IPS-NIHi7 (cell line): Measurements from ENCODE around the gene TOR2A.

Experiments
- DNase-seq: peaks from one replicate; pipeline ENCODE4 v3.0.0; 2012; ENCODE audit warnings: mixed read lengths; ENCODE audit errors: extremely low spot score

The TOR2A gene

DNA sequence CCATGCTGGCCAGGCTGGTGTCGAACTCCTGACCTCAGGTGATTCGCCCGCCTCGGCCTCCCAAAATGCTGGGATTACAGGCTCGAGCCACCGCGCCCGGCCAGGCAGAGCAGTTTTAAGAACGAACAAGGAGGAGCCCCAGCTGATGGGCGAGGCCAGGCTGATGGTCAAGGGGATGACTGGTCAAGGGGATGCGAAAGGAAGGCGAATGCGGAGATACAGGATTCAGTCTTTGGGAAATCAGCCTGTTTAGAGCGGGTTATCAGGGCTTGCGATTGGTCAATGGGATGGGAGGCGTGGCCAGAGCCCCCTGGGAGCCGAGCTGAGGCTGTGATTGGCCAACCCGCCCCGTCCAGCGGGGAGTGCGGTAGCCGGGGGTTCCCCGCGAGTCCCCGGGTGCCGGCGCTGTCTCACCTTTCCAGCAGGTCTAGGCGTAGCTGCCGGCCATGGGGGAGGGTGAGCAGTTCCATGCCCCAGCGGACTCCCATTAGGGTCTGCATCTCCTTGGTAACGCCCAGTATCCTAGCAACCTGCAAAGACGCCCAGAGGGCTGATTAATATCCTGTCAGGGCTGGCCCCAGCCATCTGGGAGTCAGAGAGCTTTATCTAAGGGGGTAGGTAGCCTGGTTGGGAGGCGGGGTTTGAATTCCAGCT lies 7.5 kb upstream of the TOR2A start:
- DNase-seq = peak; percentile 98

GRCh38 chr9:127741831-127742434 lies 6.8 kb upstream of the TOR2A start:
- peak; percentile 91 for DNase-seq

- no peak for DNase-seq
Measured at GRCh38 chr9:127739614-127740330, 4.7 kb upstream of the TOR2A start.

DNA sequence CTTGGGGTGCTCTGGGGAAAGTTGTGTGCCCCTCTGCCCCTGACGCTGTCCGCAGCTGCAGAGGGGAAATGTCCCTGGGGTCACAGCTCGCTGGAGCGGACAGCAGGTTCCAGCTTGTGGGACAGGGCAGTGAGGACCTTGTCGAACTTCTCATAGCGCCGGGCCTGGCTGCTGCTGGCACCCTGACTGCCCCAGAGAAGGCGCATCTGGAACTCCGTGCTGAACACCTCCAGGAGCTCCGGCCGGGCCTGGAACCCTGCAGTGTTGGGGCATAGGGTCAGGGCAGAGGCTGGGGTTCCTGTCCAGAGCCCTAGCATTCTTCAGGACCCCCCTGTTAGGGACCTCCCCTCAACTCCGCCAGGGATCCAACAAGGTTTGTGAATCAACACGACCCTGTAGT lies 3.6 kb upstream of the TOR2A start:
- no peak for DNase-seq

DNA sequence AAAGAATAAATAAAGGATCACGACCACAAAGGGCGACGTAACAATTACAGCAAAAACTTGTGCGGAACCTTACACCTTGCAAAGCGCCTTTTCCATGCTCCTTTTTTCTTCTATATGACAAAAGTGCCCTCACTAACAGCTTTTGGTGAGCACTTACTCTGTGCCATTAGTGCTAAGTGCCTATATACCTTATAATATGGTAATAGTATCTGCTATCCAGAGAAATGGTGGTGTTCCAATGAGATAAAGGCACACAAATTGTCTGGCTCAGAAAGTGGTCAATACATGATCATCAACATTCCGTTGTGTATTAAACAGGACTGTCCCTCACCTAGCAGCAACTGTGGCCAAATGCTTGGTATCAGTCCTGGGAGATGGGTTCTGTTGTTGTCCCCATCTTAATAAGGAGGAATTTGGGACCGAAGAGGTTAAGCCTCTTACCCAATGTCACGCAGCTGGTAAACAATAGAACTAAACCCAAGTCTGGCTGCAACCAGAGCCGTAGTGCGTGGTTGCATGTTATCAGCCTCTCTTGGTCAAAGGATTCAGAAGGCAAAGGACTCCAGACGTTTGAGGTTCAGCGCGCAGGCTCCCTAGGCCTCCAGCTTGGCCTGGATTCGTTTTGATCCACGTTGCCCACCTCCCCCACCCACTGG lies 564 bp upstream of the TOR2A start:
- DNase-seq = no peak

DNA sequence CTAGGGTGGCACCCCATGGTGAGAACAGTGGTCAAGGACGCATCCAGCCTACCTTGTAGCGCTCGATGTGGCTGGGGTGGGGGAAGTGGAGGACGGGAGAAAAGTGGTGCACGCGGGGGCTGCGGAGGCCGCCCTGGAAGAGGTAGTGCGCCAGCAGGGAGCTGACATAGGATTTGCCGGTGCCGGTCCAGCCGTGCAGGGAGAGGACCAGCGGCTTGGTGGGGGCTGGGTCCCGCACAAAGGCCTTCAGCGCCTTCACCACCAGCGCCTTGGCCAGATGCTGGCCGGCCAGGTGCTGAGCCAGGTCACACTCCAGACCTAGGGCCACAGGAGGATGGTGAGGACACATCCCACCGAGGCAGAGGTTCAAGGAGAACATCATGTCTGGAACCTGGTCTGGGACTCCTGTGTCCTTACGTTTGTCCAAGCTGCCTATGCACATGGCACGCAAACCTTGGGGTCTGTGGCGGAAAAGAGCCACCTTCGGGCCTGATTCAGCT lies 797 bp downstream of the TOR2A start:
- no peak for DNase-seq

DNA sequence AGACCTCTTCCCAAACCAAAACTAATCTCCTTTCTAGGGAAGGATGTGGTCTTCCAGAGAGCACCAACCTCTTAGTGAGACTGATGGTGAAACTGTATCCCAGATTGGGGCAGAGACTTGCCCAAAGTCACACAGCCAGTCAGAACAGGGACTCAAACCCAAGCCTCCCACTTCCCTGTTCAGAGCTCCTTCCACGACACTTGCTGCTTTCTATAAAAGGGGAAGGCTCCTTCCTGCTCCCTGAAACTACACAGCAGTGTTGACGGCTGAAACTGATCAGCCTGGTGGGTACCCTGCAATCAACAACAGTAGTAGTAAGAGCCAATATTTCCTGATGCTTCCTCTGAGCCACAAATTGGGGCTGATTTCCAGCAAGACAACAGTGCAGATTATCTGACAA lies 1.5 kb downstream of the TOR2A start:
- no peak for DNase-seq

DNA sequence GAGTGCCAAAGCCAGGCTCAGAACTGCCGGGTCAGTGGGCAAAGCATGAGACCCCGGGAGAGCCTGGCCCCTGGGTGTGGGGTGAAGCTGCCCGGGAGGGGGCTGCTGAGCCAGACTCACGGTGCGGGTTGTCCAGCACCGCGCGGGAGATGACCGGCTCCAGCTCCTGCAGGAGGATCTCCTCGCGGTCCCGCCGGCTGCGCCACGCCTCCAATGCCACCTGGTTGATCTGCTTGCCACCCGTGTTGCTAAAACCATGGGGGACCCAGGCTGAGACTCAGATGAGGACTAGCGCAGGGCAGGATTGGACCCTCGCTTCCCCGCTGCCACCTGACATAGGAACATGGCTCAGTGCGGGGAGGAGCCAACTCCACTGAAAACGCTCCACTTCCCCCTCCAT lies 2.6 kb downstream of the TOR2A start:
- DNase-seq = no peak

GRCh38 chr9:127731938-127732337 lies 3.2 kb downstream of the TOR2A start:
- no peak for DNase-seq

DNA sequence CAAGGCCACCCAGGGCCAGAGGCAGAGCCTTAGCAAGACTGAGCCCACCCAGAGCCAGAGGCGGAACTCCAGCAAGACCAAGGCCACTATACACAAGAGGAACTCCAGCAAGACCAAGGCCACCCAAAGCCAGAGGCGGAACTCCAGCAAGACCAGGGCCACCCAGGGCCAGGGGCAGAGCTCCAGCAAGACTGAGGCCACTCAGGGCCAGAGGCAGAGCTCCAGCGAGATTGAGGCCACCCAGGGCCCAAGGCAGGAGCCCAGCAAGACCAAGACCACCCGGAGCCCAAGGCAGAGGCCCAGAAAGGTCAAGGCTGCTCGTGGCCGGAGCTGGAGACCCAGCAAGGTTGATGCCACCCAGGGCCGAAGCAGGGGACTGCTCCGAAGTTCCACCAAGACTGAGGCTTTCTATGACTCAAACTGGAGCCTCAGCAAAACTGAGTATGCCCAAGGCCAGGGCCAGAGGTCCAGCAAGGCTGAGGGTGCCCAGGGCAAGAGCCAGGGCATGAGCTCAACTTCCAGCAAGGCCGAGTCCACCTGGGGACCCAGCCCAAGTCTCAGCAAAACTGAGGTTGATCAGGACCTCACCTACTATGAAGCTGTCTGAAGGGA lies 4.2 kb downstream of the TOR2A start:
- no peak for DNase-seq

DNA sequence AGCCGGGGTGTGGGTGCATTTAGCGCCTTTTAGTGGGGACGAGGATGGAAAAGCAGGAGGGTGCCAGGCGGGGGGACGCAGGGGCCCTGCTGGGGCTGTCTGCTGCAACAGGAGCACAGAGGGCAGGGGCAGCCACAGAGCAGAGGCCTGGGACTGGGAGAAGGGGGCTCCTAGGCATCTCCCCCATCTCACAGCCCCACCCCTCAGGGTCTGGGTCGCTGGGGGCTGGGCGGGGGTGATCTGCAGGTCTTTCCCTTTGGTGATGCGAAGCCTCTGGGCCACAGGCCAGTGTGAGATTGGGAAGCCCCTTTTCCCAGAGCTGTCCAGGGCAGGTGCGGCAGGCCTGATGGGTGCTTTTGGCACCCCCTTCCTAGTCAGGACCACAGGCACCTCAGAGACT lies 4.8 kb downstream of the TOR2A start:
- DNase-seq = no peak

DNA sequence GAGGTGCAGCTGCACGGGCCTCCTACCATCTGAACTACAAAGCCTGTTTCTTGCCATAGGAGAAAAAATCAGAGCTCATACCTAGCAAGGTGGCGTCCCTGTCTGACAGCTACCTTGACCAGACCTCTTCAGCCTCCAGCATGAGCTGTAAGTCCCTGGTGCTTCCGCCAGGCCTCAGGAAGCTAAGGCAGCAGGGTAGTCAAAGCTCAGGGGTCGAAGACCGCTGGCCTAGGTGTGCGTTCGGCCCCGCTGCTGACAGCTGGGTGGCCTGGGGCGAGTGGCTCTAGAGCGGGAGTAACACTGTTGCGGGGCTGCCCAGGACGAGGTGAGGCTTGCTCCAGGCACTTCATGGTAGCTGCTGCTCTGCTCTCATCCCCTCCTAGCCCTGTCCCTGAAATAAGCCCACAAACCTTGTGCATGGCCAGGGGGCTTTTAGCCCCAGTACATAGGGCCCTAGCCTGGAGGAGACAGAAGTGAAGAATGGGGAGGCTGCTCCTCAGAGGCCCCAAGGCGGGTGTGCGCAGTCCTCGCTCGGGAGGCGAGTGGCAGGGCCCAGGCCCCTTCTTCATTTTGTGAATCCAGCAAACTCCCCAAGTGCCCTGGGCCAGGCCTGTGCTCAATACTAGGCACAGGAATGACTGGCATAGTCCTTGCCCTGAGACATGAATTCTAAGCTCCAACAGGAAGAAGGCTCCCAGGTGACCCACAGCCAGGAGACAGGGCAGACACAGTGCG lies 5.4 kb downstream of the TOR2A start:
- DNase-seq = no peak

DNA sequence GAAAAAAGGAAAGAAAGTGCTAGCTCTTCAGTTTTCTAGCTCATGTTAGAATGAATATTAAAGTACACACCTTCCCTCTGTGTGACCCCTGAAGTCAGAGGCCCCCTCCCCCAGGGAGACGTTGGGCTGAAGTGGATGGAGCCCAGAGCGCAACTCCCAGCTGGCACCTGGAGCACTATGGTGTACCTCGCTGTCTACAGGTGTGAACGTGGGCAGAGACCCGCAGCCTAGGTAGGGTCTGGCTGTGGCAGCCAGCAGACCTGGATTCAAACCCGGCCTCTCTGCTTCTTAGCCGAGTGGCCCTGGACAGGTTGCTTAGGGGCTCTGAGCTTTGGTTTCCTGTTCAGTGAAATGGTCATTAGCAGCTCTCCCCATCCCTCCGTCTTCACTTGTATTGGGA lies 6.3 kb downstream of the TOR2A start:
- no peak for DNase-seq

DNA sequence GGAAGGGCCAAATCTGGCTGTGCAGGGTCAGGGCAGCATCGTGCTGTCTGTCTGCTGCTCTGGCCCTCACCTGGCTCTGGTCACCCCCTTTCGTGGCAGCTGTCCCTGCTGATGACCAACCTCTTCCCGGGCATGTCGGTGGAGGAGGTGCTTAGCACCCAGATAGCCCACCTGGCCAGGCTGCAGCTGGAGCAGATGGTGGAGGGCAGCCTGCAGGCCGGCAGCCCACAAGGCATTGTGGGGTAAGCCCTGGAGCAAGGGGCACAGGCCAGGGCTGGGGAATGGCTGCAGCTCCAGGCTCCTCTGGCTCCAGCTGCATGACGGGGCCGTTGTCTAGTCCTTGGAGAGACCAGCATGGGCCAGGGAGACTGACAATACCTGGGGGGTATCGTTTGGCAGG lies 8.2 kb downstream of the TOR2A start:
- DNase-seq = no peak

DNA sequence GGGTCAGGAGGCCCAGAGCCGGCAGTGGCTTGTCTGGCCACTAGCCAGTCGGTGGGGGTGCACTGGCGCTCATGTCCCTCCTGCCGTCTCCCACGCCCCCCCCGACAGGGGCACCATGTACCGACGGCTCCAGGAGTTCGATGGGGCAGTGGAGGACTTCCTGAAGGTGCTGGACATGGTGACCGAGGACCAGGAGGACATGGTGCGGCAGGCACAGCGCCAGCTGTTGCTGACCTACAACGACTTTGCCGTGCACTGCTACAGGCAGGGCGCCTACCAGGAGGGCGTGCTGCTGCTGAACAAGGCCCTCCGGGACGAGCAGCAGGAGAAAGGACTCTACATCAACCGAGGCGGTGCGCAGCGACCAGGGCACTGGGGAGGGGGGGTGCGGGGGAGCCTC lies 11.1 kb downstream of the TOR2A start:
- no peak for DNase-seq

DNA sequence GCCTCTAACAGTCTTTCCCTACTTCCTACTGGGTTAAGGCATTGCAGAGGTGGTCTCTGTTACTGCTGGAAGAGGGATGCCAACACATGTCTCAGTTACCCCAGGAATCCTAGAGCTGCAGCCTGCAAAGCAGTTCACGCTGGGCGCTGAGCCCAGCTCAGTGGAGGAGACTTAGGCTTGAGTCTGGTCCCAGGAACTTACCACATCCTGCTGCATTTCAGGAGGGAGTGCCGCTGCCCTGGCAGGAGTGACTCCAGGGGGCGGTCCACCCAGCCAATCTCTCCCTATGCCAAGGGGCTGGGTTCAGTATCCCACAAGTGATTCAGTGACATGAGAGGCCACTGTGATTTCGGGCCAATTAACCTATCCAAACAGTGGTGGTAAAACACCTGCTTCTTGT lies 11.7 kb downstream of the TOR2A start:
- no peak for DNase-seq

DNA sequence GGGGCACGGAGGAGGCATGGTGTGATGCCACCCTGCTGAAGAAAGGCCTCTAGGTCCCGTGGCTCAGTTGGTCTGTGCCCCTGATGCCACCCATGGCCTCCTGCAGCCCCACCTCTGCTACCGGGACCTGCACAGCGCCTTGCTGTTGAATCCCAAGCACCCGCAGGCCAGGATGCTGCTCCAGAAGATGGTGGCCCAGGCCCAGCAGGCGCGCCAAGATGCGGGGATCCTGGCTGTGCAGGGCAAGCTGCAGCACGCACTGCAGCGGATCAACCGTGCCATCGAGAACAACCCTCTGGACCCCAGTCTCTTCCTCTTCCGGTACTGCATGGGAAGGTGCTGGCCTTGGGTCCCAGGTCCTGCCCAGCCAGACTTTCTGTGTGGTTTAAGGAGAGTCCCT lies 12.1 kb downstream of the TOR2A start:
- DNase-seq = no peak

DNA sequence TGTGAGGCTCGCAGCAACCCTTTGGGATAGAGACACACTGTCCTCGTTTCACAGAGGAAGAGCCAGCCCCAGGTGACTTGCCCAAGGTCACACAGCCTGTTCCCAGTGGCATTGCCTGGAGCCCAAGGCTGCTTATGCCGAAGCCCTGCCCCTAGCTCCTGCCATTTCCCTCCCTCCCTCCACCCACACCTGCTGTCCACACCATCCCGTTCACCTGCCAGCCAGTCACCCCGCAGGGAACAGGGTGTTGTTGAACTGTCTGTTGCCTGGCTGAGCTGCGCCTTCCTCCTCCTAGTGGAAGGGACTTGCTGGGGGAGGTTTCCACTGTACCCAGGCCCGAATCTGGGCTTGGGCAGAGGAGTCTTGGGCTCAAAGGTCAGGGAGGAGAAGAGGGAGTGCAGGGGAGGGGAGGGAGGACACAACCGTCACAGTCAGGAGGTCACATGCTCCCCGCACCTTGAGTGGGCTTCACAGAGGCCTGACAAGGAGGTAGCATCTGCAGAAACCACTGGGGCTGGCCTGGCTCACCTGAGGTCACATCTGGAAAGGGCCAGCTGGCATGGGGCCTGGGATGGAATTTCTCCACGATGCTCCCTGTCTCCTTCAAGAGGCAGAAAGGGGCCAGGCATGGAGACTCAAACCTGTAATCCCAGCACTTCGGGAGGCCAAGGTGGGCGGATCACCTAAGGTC lies 12.9 kb downstream of the TOR2A start:
- DNase-seq = no peak

DNA sequence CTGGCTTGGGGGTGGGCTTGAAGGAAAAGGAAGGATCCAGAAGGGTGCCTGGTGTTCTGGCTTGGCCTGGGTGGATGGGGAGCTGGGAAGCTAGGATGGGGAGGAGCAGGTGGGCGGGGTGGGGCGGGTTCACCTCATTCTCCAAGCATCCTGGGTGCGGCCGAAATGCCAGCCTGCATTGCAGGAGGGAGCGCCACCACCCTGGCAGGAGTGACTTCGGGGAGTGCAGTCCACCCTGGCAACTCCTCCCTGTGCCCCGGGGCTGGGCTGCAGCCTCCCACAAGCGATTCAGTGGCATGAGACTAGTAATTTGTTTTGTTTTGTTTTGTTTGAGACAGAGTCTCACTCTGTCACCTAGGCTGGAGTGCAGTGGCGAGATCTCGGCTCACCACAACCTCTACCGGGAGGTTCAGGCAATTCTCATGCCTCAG lies 13.7 kb downstream of the TOR2A start:
- no peak for DNase-seq

- DNase-seq = no peak
Measured at GRCh38 chr9:127720865-127721227, 14.2 kb downstream of the TOR2A start.
